IMR-90 (cell line): ENCODE results near the gene AP2A1.

ENCODE experiments used
- CEBPB ChIP-seq: IDR thresholded peaks from 2 replicates; pipeline ENCODE4 v1.6.1; 2012; ENCODE audit warnings: low read depth, low read length, improper control_type of control experiment
- CTCF ChIP-seq: conservative IDR thresholded peaks from 2 replicates; pipeline ENCODE4 v1.5.1; 2012; ENCODE audit warnings: mild to moderate bottlenecking, low read depth, low read length, improper control_type of control experiment
- ELK1 ChIP-seq: fragments of 150-350 bp; IDR thresholded peaks from 2 replicates; pipeline ENCODE4 v1.6.1; 2016; ENCODE audit warnings: low read depth, mild to moderate bottlenecking, low read length, moderate library complexity, borderline replicate concordance
- FOS ChIP-seq: fragments of 150-350 bp; IDR thresholded peaks from 2 replicates; pipeline ENCODE4 v1.6.1; 2016; ENCODE audit warnings: low read depth, low read length
- MAFK ChIP-seq: IDR thresholded peaks from 2 replicates; pipeline ENCODE4 v1.6.1; 2012; ENCODE audit warnings: low read depth, low read length, improper control_type of control experiment
- MAZ ChIP-seq: IDR thresholded peaks from 2 replicates; pipeline ENCODE4 v1.6.1; 2012; ENCODE audit warnings: low read depth, mild to moderate bottlenecking, low read length, improper control_type of control experiment, moderate library complexity, borderline replicate concordance
- MXI1 ChIP-seq: IDR thresholded peaks from 2 replicates; pipeline ENCODE4 v1.6.1; 2012; ENCODE audit warnings: low read depth, mild to moderate bottlenecking, low read length, moderate library complexity, borderline replicate concordance
- POLR2A ChIP-seq: IDR thresholded peaks from 2 replicates; pipeline ENCODE4 v1.6.1; 2012; ENCODE audit warnings: mild to moderate bottlenecking, low read depth, low read length
- RAD21 ChIP-seq: IDR thresholded peaks from 2 replicates; pipeline ENCODE4 v1.6.1; 2012; ENCODE audit warnings: low read length, improper control_type of control experiment
- RCOR1 ChIP-seq: IDR thresholded peaks from 2 replicates; pipeline ENCODE4 v1.6.1; 2012; ENCODE audit warnings: mild to moderate bottlenecking, low read length, improper control_type of control experiment; ENCODE audit not compliant: insufficient replicate concordance
- RFX5 ChIP-seq: IDR thresholded peaks from 2 replicates; pipeline ENCODE4 v1.8.0; 2012; ENCODE audit warnings: low read depth, mild to moderate bottlenecking, low read length, moderate library complexity
- SMC3 ChIP-seq: fragments of 150-350 bp; IDR thresholded peaks from 2 replicates; pipeline ENCODE4 v1.6.1; 2016; ENCODE audit warnings: low read depth, mild to moderate bottlenecking, antibody characterized with exemption, low read length, moderate library complexity

- TF ChIP-seq CTCF (peak; percentile 38), POLR2A (no peak), ELK1 (no peak), RFX5 (no peak), FOS (peak; percentile 19; the same call in 1 of the 2 replicates), MAZ (no peak), RAD21 (peak; percentile 25; the same call in 1 of the 2 replicates), MXI1 (0 out of 2 replicates have a peak, but pooled peaks have one; percentile 14), CEBPB (no peak), SMC3 (no peak), RCOR1 (no peak), MAFK (no peak)
Measured at GRCh38 chr19:49801966-49802661, 35.3 kb downstream of the AP2A1 start.
